ENCODE measurements around the gene CALM3. TPM values are rescaled to one million over a fixed set of nuclear protein-coding genes. Genes with fewer than 3 reads are reported as not detected.

CALM3 gene
- total and polyA plus RNA-seq, 2 of the 4 experiments (the other 2 are of a cell fraction), result 91.6 to 501 TPM

- in situ Hi-C loops (cut with MboI; ENCODE audit: low sequenced_read_pairs), result no loop called here
- Histone ChIP-seq H3K14ac (replicated peaks; ENCODE audit: low read depth, low read length) (peak overlapping the region; percentile 69), H3K9me3 (ENCODE audit: control insufficient read depth, insufficient read depth, low read length) (no peaks in the 10 kb centered on the region), H2BK120ac (ENCODE audit: low read depth, low read length) (peak overlapping the region; percentile 80), H2BK15ac (ENCODE audit: low read depth, low read length) (0 out of 3 replicates have a peak overlapping the region, but pooled peaks have one; percentile 19), H3K23ac (ENCODE audit: low read depth, low read length) (peak overlapping the region; percentile 51; the same call in 1 of the 2 replicates), H3K9ac (ENCODE audit: low read depth, low read length) (0 out of 2 replicates have a peak overlapping the region, but pooled peaks have one; percentile 7), H2AK9ac (replicated peaks; ENCODE audit: low read depth, low read length, poor library complexity) (peak overlapping the region; percentile 4), H2BK20ac (ENCODE audit: low read depth, low read length) (peak overlapping the region; percentile 68), H3K36me3 (ENCODE audit: control insufficient read depth, insufficient read depth, low read length) (no peaks in the 10 kb centered on the region), H4K8ac (ENCODE audit: low read depth in 2 of 2, low read length in 2 of 2) (peak overlapping the region; percentile 20 to 85; a peak in 3 of 4 replicates), H2AK5ac (ENCODE audit: low read depth, low read length) (peak overlapping the region; percentile 27; the same call in 1 of the 2 replicates), H3K4me2 (ENCODE audit: low read depth, low read length) (no peak overlapping the region), H3K79me1 (ENCODE audit: low read depth in 1 of 2, low read length in 2 of 2) (no peaks in the 10 kb centered on the region), H4K91ac (ENCODE audit: insufficient read depth, low read depth, low read length) (peak overlapping the region; percentile 58), H3K9me1 (ENCODE audit: insufficient read depth, low read length) (no peaks in the 10 kb centered on the region), H3K18ac (ENCODE audit: low read depth, low read length) (peak overlapping the region; percentile 53), H3K56ac (ENCODE audit: extremely low read depth, insufficient read depth, low read length) (no peak overlapping the region), H2AFZ (replicated peaks; ENCODE audit: low read length, poor library complexity) (peak overlapping the region; percentile 58), H3K4ac (ENCODE audit: low read depth, low read length) (peak overlapping the region; percentile 82), H2BK5ac (ENCODE audit: low read depth, low read length, poor library complexity, severe bottlenecking) (no peak overlapping the region), H4K20me1 (ENCODE audit: insufficient read depth, low read length) (no peaks in the 10 kb centered on the region), H3K27ac (ENCODE audit: insufficient read depth, low read length) (no peak overlapping the region), H3K27me3 (ENCODE audit: control insufficient read depth, insufficient read depth, low read length) (no peaks in the 10 kb centered on the region; the same call in 1 of the 2 replicates), H3K4me3 (ENCODE audit: insufficient read depth, low read depth, low read length) (no peak overlapping the region), H4K5ac (ENCODE audit: low read depth, low read length) (peak overlapping the region; percentile 56), H3K4me1 (ENCODE audit: control insufficient read depth, insufficient read depth, low read length) (peaks cover 13% of the 10 kb centered on the region)
- no peak for TF ChIP-seq MXI1 (IDR thresholded peaks at IDR 0.05; ENCODE audit: borderline replicate concordance, low read depth, low read length)
- no peak for TF ChIP-seq FOS (IDR thresholded peaks at IDR 0.05; ENCODE audit: low read depth, low read length)
- peak; percentile 59; the same call in 1 of the 2 replicates for TF ChIP-seq MAZ (IDR thresholded peaks at IDR 0.05; ENCODE audit: borderline replicate concordance, low read depth, low read length)
- TF ChIP-seq CEBPB (IDR thresholded peaks at IDR 0.05; ENCODE audit: low read depth, low read length), result peak; percentile 90
- intact Hi-C loops (cut with micrococcal nuclease), result no loop called here
- peak; percentile 65 for ATAC-seq (ENCODE audit: low read depth)
- peak; percentile 61 for DNase-seq
- no TSS peak for BruUV-seq (replicated peaks)
- ChIA-PET CTCF (interaction anchor here (1.1 to 1.5 kb wide), 2 partner anchors 27 to 30 kb away, joined by 3 to 5 read pairs; partner anchors contain the start of gene DACT3), POLR2A (ENCODE audit: unreplicated experiment) (interaction anchor here (1.0 kb wide), 1 partner anchor 30 kb away, joined by 3 read pairs; the partner anchor contains the start of gene CALM3)
- whole genome bisulfite sequencing, 2 experiments (ENCODE audit: extremely low coverage in 2 of 2, insufficient read length in 1 of 2), result no CpG with 5 or more reads among the region's 6 CpGs
- dilution Hi-C loops (cut with HindIII; ENCODE audit: low sequenced_read_pairs, unreplicated experiment), result no loop called here
Observed at GRCh38 chr19:46631481-46631880, 30.4 kb downstream of the CALM3 start.

Measured in IMR-90 (cell line).